GM12878 (cell line): ENCODE measurements around the gene USP2. TPM values are rescaled to one million over a fixed set of nuclear protein-coding genes. Genes with fewer than 3 reads are reported as not detected.

Experiments used
- ATAC-seq: fragments of 200-7000 bp; cut with Tn5 transposase; 3 replicates; pipeline ENCODE4 v1.9.1; 2020; ENCODE audit warnings: mild to moderate bottlenecking, moderate library complexity
- BruUV-seq: library from RNA; stranded (reverse); fragments of 400-500 nt; replicated peaks from 2 replicates; lab custom pipeline; 2021; lab: Mats Ljungman, UMichigan
- CTCF ChIA-PET: fragments of 300-600 bp; sonication (Branson Sonifier 250); formaldehyde crosslinking; extraction: SDS; loops from one replicate; lab custom pipeline; 2021; ENCODE audit warnings: inconsistent platforms; lab: Yijun Ruan, JAX
- POLR2A ChIA-PET: fragments of 350-600 bp; formaldehyde crosslinking; extraction: SDS; loops from one replicate; lab custom pipeline; 2021; ENCODE audit warnings: inconsistent platforms; lab: Charles Lee
- RAD21 ChIA-PET: fragments of 300-600 bp; sonication (Branson Sonifier 250); formaldehyde crosslinking; loops from one replicate; lab custom pipeline; 2023; ENCODE audit warnings: antibody characterized with exemption; ENCODE audit not compliant: unreplicated experiment; lab: Charles Lee
- SMC1A ChIA-PET: fragments of 300-600 bp; sonication (Branson Sonifier 250); formaldehyde crosslinking; loops from one replicate; lab custom pipeline; 2023; ENCODE audit not compliant: unreplicated experiment, uncharacterized antibody; lab: Charles Lee
- DNase-seq: peaks from one replicate; pipeline ENCODE4 v3.0.0-alpha.2; 2011; ENCODE audit warnings: low read depth, low spot score
- FAIRE-seq: peaks from 3 replicates; lab custom pipeline; 2011; peaks lifted over from hg19 to GRCh38; lab: Jason Lieb, UNC
- H2AFZ ChIP-seq: 2 replicates; pipeline ENCODE4 v1.6.0; 2011; ENCODE audit warnings: low read depth, low read length, control low read depth; ENCODE audit not compliant: control insufficient read depth
- H3K27ac ChIP-seq: 2 replicates; pipeline ENCODE4 v1.5.1; 2011; ENCODE audit warnings: control low read depth; ENCODE audit not compliant: control insufficient read depth, insufficient read depth
- H3K27me3 ChIP-seq, 2 experiments: replicated peaks in 1 of 2; 2 replicates each; pipeline versions ENCODE4 v1.6.0 to v1.6.1; 2011; ENCODE audit warnings: low read length in 1 of 2; ENCODE audit not compliant: control insufficient read depth in 2 of 2, insufficient read depth in 2 of 2
- H3K36me3 ChIP-seq, 2 experiments: 2 replicates each; pipeline ENCODE4 v1.5.1; 2011; ENCODE audit warnings: low read length in 1 of 2; ENCODE audit not compliant: control insufficient read depth in 2 of 2, insufficient read depth in 2 of 2
- H3K4me1 ChIP-seq: 2 replicates; pipeline ENCODE4 v1.6.1; 2011; ENCODE audit warnings: mild to moderate bottlenecking, low read length, moderate library complexity, mixed read lengths; ENCODE audit not compliant: control insufficient read depth, insufficient read depth
- H3K4me2 ChIP-seq: 2 replicates; pipeline ENCODE4 v1.6.0; 2011; ENCODE audit warnings: control low read depth; ENCODE audit not compliant: control insufficient read depth, insufficient read depth
- H3K4me3 ChIP-seq: fragments of 200-600 bp; sonication (generic); 2 replicates; pipeline ENCODE4 v1.5.1; 2016
- H3K79me2 ChIP-seq: 2 replicates; pipeline ENCODE4 v1.6.0; 2011; ENCODE audit warnings: low read length; ENCODE audit not compliant: control insufficient read depth, insufficient read depth
- H3K9ac ChIP-seq: 2 replicates; pipeline ENCODE4 v1.8.0; 2011; ENCODE audit warnings: low read length, control low read depth, mixed read lengths; ENCODE audit not compliant: control insufficient read depth, insufficient read depth
- H3K9me3 ChIP-seq: replicated peaks from 3 replicates; pipeline ENCODE4 v1.5.1; 2011; ENCODE audit warnings: mild to moderate bottlenecking, low read length; ENCODE audit not compliant: control insufficient read depth, insufficient read depth
- H4K20me1 ChIP-seq: 2 replicates; pipeline ENCODE4 v1.6.0; 2011; ENCODE audit not compliant: control insufficient read depth, insufficient read depth
- BMI1 ChIP-seq: fragments of 450-650 bp; IDR thresholded peaks from 2 replicates; pipeline ENCODE4 v1.6.1; 2016; ENCODE audit warnings: mild to moderate bottlenecking, moderate library complexity, borderline replicate concordance
- CHD2 ChIP-seq: IDR thresholded peaks from 2 replicates; pipeline ENCODE4 v1.6.1; 2011; ENCODE audit warnings: low read depth, low read length, improper control_type of control experiment, borderline replicate concordance
- EGR1 ChIP-seq, 2 experiments: IDR thresholded peaks; 1 replicate in 1 of 2; 2 replicates in 1 of 2; pipeline ENCODE4 v1.6.1; 2011 to 2012; ENCODE audit warnings: low read depth in 2 of 2, low read length in 2 of 2, borderline replicate concordance in 1 of 2, mild to moderate bottlenecking in 1 of 2, moderate library complexity in 1 of 2
- ETV6 ChIP-seq, 2 experiments: fragments of 450-650 bp in 1 of 2; IDR thresholded peaks in 1 of 2; conservative IDR thresholded peaks in 1 of 2; 2 replicates each; pipeline ENCODE4 v1.6.1; 2014; ENCODE audit warnings: antibody characterized with exemption in 1 of 2, borderline replicate concordance in 1 of 2, low read depth in 1 of 2, mild to moderate bottlenecking in 1 of 2, moderate library complexity in 1 of 2
- JUNB ChIP-seq: IDR thresholded peaks from 2 replicates; pipeline ENCODE4 v1.6.1; 2016; ENCODE audit warnings: antibody characterized with exemption, mild to moderate bottlenecking
- MEF2A ChIP-seq: IDR thresholded peaks from 2 replicates; pipeline ENCODE4 v1.6.1; 2011; ENCODE audit warnings: low read depth, mild to moderate bottlenecking, low read length, moderate library complexity; ENCODE audit not compliant: insufficient read depth
- MTA2 ChIP-seq: fragments of 450-650 bp; IDR thresholded peaks from 2 replicates; pipeline ENCODE4 v1.6.1; 2016; ENCODE audit warnings: low read depth, mild to moderate bottlenecking, moderate library complexity
- NR2F1 ChIP-seq: fragments of 450-650 bp; conservative IDR thresholded peaks from 2 replicates; pipeline ENCODE4 v1.6.1; 2017; ENCODE audit warnings: mild to moderate bottlenecking
- POLR2AphosphoS5 ChIP-seq: IDR thresholded peaks from 2 replicates; pipeline ENCODE4 v1.6.1; 2011; ENCODE audit warnings: mild to moderate bottlenecking, low read length, inconsistent platforms
- SMAD5 ChIP-seq: IDR thresholded peaks from 2 replicates; pipeline ENCODE4 v1.6.1; 2016; ENCODE audit warnings: antibody characterized with exemption, low read depth
- WGBS: methylation state at CpG from one replicate; pipeline ENCODE4 v1.1.6; 2016; ENCODE audit warnings: low lambda C conversion rate; ENCODE audit not compliant: insufficient replicate concordance, insufficient coverage; ENCODE audit errors: missing lambda C conversion rate; 5-methylcytosine and 5-hydroxymethylcytosine counted together
- in situ Hi-C: fragments of 300-500 bp; cut with MboI; formaldehyde crosslinking; loops from 9 replicates; pipeline ENCODE4 v1.14.3; 2018; ENCODE audit warnings: mixed read lengths
- intact Hi-C: fragments of 100-400 bp; cut with micrococcal nuclease; formaldehyde crosslinking; loops from one replicate; pipeline ENCODE4 v1.14.2; 2022; ENCODE audit not compliant: unreplicated experiment
- polyA plus RNA-seq, 11 experiments: library from polyadenylated mRNA; depleted of rRNA in 4 of 11; unstranded in 6 of 11; stranded (reverse) in 5 of 11; fragments of >200 nt; fragmentation: Nextera tagmentation in 4 of 11; fragmentation: Illumina TruSeq in 1 of 11; extraction: Ambion mirVana in 4 of 11; extraction: Trizol in 1 of 11; gene quantifications; 1 replicate in 1 of 11; 2 replicates in 10 of 11; pipeline versions ENCODE4 v1.2.1 to v1.2.3, GENCODE V29; 2011 to 2016; ENCODE audit warnings: inconsistent platforms in 2 of 11, missing spikeins in 2 of 11, low read depth in 1 of 11
- total RNA-seq, 4 experiments: library from RNA; depleted of rRNA in 3 of 4; stranded (reverse); fragments of >200 nt in 3 of 4; fragmentation: Illumina TruSeq in 1 of 4; extraction: Trizol in 1 of 4; gene quantifications; 2 replicates each; pipeline versions ENCODE4 v1.2.1 to v1.2.3, GENCODE V29; 2013 to 2021
- TF ChIP-seq, protein P1 (sequence below): IDR thresholded peaks from 2 replicates; pipeline ENCODE4 v1.6.1; 2011; ENCODE audit warnings: borderline replicate concordance, low read depth, mild to moderate bottlenecking, moderate library complexity, low read length; ENCODE audit not compliant: insufficient read depth, poor library complexity, severe bottlenecking
- TF ChIP-seq, protein P2 (sequence below): fragments of 450-650 bp; IDR thresholded peaks from 2 replicates; pipeline ENCODE4 v1.6.1; 2014; ENCODE audit warnings: mild to moderate bottlenecking

The USP2 gene
- total and polyA plus RNA-seq, 10 of the 15 experiments (the other 5 are each of a cell fraction or from before 2014, with no cell fraction given) = 0.03 to 0.13 (median 0.06) TPM; not detected in 4

DNA sequence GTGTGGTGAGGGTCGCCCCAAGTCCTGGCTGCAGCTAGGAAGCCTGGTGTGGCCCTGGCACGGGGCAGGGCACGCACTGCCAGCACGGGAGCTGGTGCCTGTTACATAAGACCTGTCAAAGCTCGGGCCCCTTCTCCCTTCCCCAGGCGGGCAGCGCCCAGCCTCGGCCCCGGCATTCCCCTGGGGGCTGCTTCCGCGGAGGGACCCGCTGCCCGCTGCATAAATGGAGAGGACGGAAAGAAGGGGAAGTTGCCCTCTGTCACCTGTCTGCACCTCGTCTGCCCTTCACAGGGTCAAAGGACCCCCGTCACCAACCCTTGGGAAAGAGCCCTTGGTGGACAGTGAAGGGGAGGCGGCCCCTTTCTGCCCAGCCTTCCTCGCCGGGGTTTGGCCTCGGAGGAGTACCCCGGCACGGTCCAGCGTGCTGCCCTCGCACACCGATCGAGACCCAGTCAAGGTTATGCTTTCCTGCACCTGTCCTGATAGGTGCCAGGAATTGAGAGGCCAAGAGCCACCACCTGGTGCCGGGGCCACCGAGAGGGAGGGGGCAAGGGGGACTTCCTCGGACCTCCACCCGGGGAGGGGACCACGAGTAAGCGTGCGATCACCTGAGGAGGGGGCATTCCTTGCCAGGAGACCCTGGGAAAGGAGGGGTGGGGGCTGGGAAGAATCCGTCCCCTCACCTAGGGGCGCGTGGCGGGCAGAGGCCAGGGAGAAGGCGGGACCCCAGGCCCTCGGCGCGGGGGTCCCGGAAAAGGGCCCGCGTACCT is 18.2 kb downstream of the USP2 start:
- ATAC-seq (no peak), DNase-seq (no peak), FAIRE-seq (no peak)
- in situ Hi-C loops (no loop called here), intact Hi-C loops (no loop called here)
- H3K4me3 ChIP-seq = no peak overlapping the region
- WGBS = 6% methylated on average over 37 of the region's 44 CpGs
- ChIA-PET RAD21 (no interaction called here), SMC1A (no interaction called here), POLR2A (no interaction called here), CTCF (interaction anchor here (3.0 kb wide), 1 partner anchor 111 kb away, joined by 17 read pairs; no protein-coding TSS in a partner anchor)
- no peaks in the 10 kb centered on the region for H3K79me2 ChIP-seq
- BruUV-seq = no TSS peak
- H3K9ac ChIP-seq = no peak overlapping the region
- no peaks in the 10 kb centered on the region for H3K36me3 ChIP-seq
- peaks cover 4 to 8% of the 10 kb centered on the region in 2 experiments; a peak in 3 of 4 replicates for H3K27me3 ChIP-seq
- H3K27ac ChIP-seq = no peak overlapping the region
- no peak overlapping the region for H2AFZ ChIP-seq
- no peaks in the 10 kb centered on the region for H4K20me1 ChIP-seq
- no peaks in the 10 kb centered on the region for H3K9me3 ChIP-seq
- H3K4me1 ChIP-seq = peaks cover 7% of the 10 kb centered on the region
- TF ChIP-seq MTA2 (no peak), SMAD5 (no peak), CHD2 (no peak), ETV6 (conservative IDR thresholded peaks at IDR 0.05 in 1 of 2, IDR thresholded peaks at IDR 0.05 in 1 of 2; ENCODE audit: borderline replicate concordance in 1 of 2, low read depth in 1 of 2) (no peak), NR2F1 (no peak), BMI1 (no peak), MEF2A (no peak), JUNB (no peak), POLR2AphosphoS5 (no peak), EGR1 (IDR thresholded peaks at IDR 0.05; ENCODE audit: borderline replicate concordance in 1 of 2, low read depth in 2 of 2, low read length in 2 of 2) (no peak)
- TF ChIP-seq, protein P1, sequence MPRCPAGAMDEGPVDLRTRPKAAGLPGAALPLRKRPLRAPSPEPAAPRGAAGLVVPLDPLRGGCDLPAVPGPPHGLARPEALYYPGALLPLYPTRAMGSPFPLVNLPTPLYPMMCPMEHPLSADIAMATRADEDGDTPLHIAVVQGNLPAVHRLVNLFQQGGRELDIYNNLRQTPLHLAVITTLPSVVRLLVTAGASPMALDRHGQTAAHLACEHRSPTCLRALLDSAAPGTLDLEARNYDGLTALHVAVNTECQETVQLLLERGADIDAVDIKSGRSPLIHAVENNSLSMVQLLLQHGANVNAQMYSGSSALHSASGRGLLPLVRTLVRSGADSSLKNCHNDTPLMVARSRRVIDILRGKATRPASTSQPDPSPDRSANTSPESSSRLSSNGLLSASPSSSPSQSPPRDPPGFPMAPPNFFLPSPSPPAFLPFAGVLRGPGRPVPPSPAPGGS = no peak
- TF ChIP-seq, protein P2, sequence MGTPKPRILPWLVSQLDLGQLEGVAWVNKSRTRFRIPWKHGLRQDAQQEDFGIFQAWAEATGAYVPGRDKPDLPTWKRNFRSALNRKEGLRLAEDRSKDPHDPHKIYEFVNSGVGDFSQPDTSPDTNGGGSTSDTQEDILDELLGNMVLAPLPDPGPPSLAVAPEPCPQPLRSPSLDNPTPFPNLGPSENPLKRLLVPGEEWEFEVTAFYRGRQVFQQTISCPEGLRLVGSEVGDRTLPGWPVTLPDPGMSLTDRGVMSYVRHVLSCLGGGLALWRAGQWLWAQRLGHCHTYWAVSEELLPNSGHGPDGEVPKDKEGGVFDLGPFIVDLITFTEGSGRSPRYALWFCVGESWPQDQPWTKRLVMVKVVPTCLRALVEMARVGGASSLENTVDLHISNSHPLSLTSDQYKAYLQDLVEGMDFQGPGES = no peak
- no peak overlapping the region for H3K4me2 ChIP-seq
